GM18873 (cell line): ENCODE results near the gene SIRT2.

Experiments
- ATAC-seq: cut with Tn5 transposase; IDR thresholded peaks from one replicate; pipeline ENCODE4 v1.9.1; 2021; ENCODE audit warnings: mild to moderate bottlenecking, moderate library complexity, moderate number of reproducible peaks; ENCODE audit not compliant: unreplicated experiment, low FRiP score

Gene SIRT2

DNA sequence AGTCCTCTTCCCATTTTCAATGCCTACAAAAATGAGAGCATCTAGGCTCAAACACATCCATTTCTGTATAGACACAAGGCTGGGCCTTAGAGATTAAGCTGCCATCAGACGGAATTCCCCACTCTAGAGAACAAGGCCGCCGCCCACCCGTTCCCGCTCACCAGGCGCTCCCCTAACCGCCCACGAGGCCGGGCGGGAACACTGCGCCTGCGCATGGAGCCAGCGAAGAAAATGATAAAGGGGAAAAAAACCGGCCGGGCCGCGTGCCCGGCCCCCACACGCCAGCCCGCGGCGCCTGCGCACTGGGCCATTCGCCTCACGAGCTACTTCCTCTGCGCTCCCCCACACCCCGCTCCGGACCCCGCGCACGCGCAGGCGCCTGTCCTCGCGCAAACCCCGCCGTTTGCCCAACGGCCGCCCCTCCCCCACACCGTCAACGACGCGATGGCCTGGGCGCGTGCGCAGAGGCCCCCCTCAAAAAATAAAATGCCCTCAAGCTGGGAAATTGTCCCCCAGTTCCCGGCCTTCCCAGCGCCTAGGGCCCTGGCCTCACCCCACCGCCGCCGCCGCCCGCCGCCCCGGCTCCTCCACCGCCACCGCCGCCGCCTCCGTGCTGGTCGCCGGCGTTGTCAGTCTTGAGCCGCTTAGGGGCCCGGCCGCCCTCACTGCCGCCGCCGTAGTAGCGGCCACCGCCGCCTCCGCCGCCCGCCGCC is 50.1 kb downstream of the SIRT2 start:
- no peak for ATAC-seq

DNA sequence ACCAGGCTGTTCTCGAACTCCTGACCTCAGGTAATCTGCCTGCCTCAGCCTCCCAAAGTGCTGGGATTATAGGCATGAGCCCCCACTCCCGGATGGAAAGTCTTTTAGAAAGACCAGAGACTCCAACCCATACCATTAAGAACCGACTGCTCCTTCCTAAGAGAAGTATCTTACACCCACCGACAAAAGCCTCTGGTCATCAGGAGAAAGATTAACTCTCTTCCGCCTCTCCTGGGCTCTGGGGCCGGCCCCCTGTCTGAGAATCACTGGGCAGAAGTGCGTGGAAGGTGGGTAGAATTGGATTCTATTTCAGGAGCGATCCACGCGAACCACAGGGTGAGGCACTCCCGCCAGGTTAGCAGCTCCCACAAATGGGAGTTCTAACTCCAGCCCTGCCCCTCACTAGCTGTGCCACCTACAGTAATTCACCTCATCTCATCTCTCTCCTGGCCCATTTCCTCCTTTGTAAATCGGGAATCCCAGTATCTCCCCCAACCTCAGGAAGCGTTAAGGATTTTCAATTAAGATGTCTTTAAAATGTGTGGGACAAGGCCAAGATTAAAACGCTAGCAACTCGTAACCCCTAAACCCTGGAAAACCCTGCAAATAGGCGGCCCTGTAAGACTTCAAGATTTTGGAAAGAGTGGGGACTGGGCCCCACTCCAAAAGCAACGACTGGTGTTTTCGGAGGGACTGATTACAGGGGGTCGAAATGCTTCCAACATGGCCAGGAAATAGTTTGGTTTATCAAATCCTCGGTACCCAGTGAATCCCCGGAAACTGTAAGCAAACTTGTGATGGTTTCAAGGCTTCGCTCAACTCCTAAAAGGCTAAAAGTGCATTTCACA is 50.9 kb downstream of the SIRT2 start:
- no peak for ATAC-seq

DNA sequence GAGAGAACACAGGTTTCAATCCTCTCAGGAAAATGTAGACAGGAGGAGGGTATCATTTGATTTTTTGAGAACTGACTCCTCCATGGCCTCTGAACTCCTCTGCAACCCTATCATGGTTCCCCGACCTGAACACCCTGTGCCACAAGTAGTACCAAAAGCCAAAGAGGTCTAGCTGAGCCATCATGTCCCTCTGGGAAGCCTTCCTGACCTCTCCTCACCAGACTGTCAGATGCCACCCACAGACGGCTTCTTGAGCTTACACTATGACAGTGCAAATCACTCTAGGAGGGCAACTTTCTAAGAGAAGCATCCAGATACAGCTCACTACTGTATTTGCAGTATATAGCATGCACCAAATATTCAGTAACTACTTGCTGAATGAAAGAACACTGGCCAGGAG is 53.3 kb downstream of the SIRT2 start:
- ATAC-seq, result no peak

DNA sequence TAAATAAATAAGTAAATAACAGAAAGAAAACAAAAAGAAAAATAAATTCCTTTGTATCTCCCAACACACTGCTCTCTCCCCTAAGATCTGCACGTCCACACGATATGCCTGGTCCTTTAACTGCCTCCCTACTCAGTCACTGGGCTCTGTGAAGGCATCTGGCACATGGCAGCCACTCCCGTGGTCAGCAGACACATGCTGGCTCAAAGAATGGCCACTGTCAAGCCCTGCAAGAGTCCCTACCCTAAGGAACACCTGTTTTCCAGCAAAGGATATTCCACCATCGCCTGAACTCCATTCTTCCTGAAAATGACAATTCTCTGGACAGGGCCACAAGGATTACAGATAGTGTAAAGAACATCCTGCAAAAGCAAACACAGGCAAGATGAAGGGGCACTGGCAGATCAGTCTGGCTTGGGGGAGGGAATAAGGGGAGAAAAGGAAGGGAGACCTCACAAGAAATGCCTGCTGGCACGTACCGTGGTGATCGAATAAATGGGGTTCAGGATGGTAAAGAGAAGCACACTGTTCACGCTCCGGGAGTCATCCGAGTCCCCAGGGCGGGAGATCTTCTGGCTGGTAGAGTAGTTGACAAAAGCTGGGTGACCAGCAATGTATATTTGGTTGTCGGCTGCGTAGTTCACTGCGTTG is 53.9 kb downstream of the SIRT2 start:
- ATAC-seq, result no peak

DNA sequence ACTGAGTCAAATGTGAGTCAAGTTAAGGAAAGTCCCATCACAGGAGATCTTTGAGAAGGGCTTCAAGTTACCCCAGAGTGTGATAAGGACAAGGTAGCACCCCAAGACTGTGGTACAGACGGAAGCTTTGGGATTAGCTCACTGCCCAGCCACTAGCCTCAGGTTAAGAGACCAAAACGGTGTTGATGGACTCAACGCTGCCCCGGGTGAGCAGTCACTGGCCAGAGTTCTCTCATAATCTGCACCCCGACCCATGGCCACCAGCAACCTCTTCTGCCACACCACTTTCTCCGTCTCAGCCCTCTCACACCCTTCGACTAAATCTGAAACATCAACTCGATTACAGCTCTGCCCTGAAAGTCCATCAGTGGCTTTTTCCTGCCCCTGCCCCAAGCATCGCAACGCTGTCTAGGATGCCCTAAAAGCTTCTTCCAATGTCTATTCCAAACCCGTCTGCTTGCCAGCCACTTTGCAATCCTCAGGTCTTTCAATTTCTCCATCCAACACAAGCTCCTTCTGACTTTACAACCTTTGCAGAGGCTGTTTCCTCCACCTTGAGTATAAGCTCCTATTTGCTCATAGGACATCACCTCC is 55.2 kb downstream of the SIRT2 start:
- no peak for ATAC-seq

DNA sequence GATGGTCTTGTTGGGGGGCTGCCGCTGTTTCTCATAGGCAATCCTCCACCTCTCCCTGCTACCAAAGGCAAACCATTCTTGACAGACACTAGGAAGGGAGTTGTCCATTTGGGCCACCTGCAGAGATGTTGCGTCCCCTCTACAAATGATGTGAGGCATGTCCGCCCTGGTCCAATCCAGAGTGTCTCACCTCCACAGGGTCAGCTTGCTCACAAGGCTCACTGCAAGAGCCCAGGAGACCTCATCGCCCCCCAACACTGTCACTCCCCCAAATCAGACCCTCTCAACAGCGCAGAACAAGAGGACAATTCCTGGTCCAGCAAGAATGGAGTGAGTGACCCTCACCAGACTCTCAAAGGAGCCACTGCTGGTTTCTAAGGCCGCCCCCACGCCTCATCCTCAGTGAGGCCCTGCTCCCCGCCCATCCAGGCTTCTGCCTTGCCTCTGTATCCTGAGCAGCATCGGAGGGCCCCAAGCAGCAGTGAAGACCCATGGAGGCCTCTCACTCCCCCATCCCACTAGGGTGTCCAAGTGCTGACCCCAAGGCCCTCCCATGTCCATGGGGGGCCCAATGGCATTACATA is 56.2 kb downstream of the SIRT2 start:
- ATAC-seq, result no peak

DNA sequence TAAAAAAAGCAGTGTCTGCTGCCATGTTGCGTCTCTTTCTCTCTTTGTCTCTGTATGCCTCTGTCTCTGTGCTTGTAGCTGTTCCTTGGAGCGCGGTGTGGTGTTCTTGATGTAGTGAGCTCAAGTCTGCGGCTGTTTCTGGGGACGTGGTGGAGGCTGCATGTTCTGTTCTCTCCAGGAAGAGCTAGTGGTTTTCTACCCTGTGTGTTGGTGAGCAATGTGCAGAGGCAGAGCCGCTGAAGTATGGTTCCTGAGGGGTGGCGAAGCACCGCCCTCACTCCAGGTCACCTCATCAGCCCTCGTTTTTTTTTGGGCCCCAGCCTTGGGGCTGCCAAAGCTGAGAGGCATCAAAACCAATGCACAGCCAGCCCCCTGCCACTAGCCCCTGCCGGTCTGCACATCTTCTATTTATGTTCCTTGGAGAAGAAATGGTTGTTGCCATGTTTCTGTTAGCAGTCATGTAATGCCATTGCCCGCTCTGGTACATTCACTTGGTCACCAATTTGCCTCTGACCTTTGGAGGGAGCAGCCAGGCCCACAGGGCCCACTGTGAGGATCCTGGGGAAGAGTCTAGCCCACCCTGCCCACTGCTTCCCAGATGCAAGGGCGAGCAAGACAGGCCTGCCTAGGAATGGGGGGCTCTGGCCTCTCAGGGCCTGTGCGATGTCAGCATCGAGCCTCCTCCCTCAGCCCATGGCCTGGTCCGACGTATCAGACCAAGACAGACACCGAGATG is 56.8 kb downstream of the SIRT2 start:
- no peak for ATAC-seq

DNA sequence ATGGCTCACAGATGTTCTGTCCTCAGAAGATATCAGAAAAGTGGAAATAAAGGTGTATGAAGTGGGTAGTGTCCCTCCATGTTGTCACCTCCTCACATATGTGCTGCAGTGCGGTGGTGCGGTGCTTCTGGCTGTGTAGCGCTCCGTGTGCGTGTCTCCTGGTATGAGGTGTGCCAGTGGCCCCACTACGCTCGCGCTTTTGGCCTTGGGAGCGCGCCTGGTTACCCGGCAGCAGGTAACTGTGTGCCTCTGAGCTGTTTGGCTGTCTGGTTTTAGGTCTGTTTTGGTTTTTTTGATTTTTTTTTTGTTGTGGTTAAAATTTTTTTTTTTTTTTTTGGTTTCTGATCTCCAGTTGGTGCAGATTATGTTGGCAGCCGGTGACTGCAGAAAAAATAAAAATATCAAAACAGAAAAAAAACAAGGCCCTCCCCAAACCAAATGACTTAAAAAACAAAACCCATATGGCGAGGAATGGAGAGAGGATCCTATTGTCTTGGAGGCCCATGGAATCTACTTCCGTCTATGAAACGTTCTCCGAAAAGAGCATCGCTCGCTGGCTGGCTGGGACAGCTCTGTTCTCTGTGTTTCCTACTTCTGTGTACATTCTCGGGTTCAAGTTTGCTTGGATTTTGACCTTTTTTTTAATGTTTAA is 57.5 kb downstream of the SIRT2 start:
- no peak for ATAC-seq

DNA sequence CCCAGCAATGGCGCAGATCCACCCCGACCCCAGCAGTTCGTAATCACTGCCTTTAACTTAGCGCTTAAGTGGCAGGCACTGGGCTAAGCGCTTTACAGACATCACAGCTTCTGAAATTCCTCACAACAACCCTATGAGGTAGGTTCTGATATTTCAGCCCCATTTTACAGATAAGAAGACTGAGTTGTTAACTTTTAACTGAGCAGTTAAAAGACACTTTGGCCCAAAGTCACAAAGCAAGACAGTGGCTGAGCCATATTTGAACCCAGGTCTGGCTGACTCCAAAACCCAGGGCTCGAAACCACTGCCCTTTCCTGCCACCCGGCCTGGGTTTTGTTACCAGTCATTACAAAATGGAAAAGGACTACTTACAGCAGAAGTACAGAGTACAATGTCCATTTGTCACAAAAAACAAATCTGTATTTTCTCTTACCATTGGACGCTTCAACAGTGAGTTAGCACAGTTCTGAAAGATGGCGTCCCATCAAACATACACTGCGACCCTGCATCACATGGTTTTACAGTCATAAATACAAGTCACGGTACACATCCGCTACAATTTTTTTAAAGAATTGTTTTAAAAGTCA is 58.1 kb downstream of the SIRT2 start:
- no peak for ATAC-seq

DNA sequence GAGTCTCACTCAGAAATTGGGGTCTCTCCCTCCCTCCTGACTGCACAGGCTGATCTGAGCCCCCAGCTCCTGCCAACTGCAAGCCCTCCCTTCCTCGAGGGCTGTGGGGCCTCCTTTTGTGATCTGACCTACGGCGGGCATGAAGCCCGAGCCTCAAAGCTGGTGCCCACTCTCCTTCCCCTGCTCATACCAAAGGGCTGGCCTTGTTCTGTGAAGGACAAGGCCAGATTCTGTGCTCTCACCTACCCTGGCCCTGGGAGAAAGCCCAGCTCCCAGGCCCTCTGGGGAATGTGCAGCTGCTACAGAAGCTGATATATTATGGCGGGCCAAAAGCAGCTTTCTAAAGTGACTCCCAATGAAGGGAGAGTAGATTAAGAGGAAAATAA is 58.8 kb downstream of the SIRT2 start:
- no peak for ATAC-seq

DNA sequence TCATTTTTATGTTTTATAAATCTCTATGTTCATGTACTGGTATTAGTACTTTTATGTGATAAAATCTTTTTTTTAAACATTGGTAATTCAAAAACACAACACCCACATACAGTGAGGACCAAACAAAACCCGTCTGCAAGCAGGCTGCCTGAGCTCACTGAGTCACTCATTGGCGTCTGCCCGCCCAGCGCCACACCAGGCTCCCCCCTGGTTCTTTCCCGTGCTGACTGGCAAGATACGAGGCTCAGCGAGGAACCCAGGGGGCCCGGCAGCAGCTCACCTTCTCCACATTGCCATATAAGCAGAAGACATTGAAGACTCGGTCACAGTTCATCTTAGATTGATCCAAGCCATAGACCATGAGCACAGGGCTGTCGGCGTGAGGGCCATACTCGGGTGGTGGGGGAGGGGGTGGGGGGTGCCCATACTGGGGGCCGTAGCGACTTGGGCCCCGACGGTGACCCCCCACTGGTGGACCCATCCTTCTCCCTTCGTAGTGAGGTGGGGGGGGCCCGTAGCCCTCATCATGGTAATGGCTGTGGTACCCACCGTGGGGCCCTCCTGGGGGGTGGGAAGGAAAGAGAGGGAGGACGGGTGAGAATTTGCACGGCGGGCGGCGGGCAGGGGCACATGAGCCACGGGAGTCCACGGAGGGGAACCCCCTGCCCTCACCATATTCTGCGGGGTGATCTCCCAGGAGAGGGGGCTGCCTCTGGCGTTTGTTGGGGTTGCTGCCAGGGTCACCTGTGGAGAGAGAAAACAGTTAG is 59.4 kb downstream of the SIRT2 start:
- ATAC-seq, result no peak

DNA sequence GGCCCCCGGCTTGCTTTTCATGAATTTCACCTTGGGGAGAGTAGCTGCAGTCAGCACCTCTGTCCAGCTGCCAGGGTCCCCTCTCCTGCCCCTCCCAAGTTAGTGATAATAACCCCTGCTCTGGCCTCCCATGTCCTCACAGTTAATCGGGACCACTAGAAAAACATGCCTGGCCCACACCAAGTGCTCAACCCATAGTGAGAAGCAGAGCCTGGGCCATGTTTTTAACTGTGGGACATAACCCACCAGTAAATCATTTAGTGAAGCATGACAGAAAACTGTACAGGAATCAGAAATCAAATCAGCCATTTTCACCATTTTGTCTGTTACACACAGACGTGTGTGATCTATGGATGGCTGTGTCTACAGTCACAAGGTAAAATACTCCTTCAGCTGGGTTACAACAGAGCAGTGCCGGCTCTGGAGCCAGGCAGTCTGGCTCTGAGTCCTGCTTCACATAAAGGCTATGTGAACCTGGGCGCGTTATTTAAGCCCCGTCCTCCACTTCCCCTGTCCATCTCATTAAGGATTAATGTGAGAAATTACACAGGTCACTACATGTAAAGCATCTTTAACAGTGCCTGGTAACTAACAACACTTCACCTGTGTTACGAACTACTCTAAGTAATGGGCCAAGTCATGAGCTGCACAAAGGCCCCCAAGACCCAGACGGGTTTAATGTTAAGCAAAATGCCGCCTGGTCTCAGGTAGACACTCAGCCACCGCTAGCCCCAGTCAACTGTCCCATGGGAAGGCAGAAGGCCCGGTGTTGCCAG is 60.2 kb downstream of the SIRT2 start:
- ATAC-seq, result no peak

DNA sequence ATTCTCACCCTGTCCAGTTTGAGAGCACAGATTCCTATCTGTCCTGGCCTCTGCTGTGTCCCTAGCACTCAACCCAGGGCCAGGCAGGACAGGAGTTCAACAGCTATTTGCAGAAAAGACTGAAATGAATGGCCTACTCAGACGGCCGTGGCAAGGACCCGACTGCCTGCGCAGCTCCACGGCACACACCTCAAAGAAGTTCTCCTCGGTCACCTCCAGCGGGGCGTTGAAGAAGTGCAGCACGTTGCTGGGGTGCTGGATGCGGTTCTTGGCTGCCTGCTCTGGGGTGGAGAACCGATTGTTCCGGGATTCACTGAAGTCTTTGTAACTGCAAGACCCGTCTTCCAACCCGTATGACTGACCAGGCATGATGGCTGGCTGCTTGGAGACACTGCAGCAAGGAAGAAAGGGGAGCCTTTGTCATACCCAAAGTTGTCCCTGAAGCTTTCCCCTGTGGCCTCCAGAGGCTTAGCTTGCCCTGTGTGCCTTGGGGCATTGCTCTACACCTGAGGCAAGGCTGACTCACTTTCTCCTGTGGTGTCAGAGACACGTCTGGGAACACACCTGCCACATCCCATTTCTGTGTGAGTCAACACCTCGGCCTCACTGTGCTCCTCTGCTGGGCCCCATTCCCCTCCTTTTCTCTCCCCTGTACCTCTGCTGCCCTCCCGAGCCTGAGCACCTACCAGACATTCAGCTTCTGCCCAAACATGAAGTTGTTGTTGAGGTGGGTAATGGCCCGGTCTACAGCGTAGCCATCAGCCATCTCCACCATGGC is 61.0 kb downstream of the SIRT2 start:
- ATAC-seq, result no peak

DNA sequence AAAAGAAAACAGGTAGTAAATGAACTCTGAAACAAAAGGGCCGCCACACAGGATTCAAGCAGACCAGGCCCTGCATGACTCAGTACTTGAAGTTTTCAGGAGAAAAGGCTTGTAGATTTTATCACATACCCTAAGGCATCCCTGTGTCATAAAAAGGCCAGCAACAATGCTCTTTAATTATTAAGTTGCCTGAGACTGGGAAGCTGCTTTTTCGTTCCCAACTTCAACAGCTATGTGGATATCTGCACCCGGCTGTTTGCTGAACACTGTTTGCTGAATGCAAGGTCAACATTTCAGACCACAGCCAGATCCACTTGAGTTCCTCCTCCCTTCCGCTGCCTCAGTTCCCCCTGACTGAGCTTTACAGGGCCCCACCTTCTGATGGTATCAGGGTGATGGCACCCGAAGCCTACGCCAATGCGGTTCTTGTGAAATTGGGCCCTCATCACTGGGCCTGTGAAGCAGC is 61.7 kb downstream of the SIRT2 start:
- no peak for ATAC-seq

DNA sequence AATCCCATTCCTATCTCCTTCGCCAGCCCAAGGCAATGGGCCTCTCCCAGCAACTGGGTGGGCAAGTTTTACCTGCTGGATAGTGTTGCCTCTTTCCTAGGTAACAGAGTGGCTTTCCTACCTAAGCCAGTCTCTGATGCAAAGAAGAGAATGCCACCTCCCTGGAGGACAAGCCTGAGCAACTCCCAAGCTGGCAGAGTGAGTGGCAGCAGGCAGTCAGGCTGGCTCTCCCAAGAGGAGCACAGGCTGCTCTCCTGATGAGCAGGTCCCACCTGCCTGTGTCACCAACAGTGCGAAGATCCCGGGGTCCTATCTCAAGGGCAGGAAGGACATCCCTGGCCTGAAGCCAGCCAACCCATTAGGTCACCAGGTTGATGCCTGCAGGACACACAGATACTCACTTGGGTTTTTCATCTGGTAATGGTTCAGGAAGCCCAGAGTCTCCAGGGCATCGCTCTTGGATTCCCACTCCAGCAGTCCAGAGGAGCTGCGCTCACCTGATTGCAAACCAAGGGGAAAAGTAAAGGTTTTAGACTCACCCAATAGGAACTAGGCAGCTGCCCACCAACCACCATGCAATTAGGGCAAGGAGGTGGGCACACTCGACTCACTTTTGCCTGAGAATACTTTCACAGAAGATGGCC is 62.3 kb downstream of the SIRT2 start:
- no peak for ATAC-seq
